GM23338 (cell line): ENCODE measurements around the gene MADCAM1. TPM values are rescaled to one million over a fixed set of nuclear protein-coding genes. Genes with fewer than 3 reads are reported as not detected.

ENCODE experiments used
- polyA plus RNA-seq: library from polyadenylated mRNA; unstranded; fragments of >200 nt; fragmentation: Nextera tagmentation; extraction: Ambion mirVana; gene quantifications from 2 replicates; pipeline ENCODE4 v1.2.1, GENCODE V29; 2016
- small RNA-seq: library from RNA; depleted of rRNA; stranded (forward); fragments of <200 nt; gene quantifications from one replicate; pipeline ENCODE3, GENCODE V24; 2014; ENCODE audit warnings: low replicate concordance
- total RNA-seq: library from RNA; depleted of rRNA; stranded (reverse); fragments of >200 nt; shearing (Covaris generic); gene quantifications from 2 replicates; pipeline ENCODE4 v1.2.3, GENCODE V29; 2014; rRNA removed

The MADCAM1 gene
- total and polyA plus RNA-seq, 2 experiments from 2014 or later = 2.1 to 2.5 TPM

Small RNA genes lying within 50 kb of the gene (small RNA-seq; reads per million reads assigned to genes)
- gene RNA5SP462 = 0.22 reads per million

Other genes with a start within 250 kb of the MADCAM1 start
- gene PLPP2, start 205.1 kb upstream of the MADCAM1 start, total RNA-seq = 75.8 and 82.6 TPM in 2 replicates
- gene PLPP2, start 205.1 kb upstream of the MADCAM1 start, polyA plus RNA-seq = 52.9 and 58.3 TPM in 2 replicates
- gene MIER2, start 151.7 kb upstream of the MADCAM1 start, total RNA-seq = 37.9 and 41.3 TPM in 2 replicates
- 30.2 and 34.0 TPM in 2 replicates for gene MIER2, start 151.7 kb upstream of the MADCAM1 start, polyA plus RNA-seq
- 10.6 and 12.5 TPM in 2 replicates for gene C2CD4C, start 87.3 kb upstream of the MADCAM1 start, total RNA-seq
- 2.1 and 2.6 TPM in 2 replicates for gene C2CD4C, start 87.3 kb upstream of the MADCAM1 start, polyA plus RNA-seq
- 2.9 and 4.6 TPM in 2 replicates for gene SHC2, start 35.5 kb upstream of the MADCAM1 start, total RNA-seq
- gene SHC2, start 35.5 kb upstream of the MADCAM1 start, polyA plus RNA-seq = 2.2 and 2.6 TPM in 2 replicates
- 29.0 and 38.4 TPM in 2 replicates for gene TPGS1, start 11.0 kb downstream of the MADCAM1 start, total RNA-seq
- gene TPGS1, start 11.0 kb downstream of the MADCAM1 start, polyA plus RNA-seq = 11.9 and 14.9 TPM in 2 replicates
- 146 and 148 TPM in 2 replicates for gene CDC34, start 35.3 kb downstream of the MADCAM1 start, total RNA-seq
- gene CDC34, start 35.3 kb downstream of the MADCAM1 start, polyA plus RNA-seq = 114 and 118 TPM in 2 replicates
- not detected in 2 replicates for gene GZMM, start 47.6 kb downstream of the MADCAM1 start, total RNA-seq
- gene GZMM, start 47.6 kb downstream of the MADCAM1 start, polyA plus RNA-seq = 0.29 TPM in 1 of 2 replicates, not detected in the other
- gene BSG, start 76.1 kb downstream of the MADCAM1 start, total RNA-seq = 891 and 973 TPM in 2 replicates
- gene BSG, start 76.1 kb downstream of the MADCAM1 start, polyA plus RNA-seq = 957 and 960 TPM in 2 replicates
- gene HCN2, start 93.4 kb downstream of the MADCAM1 start, total RNA-seq = 2.9 and 3.7 TPM in 2 replicates
- gene HCN2, start 93.4 kb downstream of the MADCAM1 start, polyA plus RNA-seq = 0.06 and 0.14 TPM in 2 replicates
- gene POLRMT, start 137.1 kb downstream of the MADCAM1 start, total RNA-seq = 120 and 148 TPM in 2 replicates
- 98.0 and 125 TPM in 2 replicates for gene POLRMT, start 137.1 kb downstream of the MADCAM1 start, polyA plus RNA-seq
- 0.31 and 2.8 TPM in 2 replicates for gene FGF22, start 143.4 kb downstream of the MADCAM1 start, total RNA-seq
- gene FGF22, start 143.4 kb downstream of the MADCAM1 start, polyA plus RNA-seq = 1.0 and 1.1 TPM in 2 replicates
- 80.5 and 112 TPM in 2 replicates for gene RNF126, start 166.7 kb downstream of the MADCAM1 start, total RNA-seq
- gene RNF126, start 166.7 kb downstream of the MADCAM1 start, polyA plus RNA-seq = 91.7 and 95.7 TPM in 2 replicates
- gene FSTL3, start 179.9 kb downstream of the MADCAM1 start, total RNA-seq = 10.1 and 12.5 TPM in 2 replicates
- gene FSTL3, start 179.9 kb downstream of the MADCAM1 start, polyA plus RNA-seq = 2.9 and 3.1 TPM in 2 replicates
- not detected in 2 replicates for gene PRSS57, start 199.0 kb downstream of the MADCAM1 start, total RNA-seq
- gene PRSS57, start 199.0 kb downstream of the MADCAM1 start, polyA plus RNA-seq = 0.21 and 0.34 TPM in 2 replicates
- gene PALM, start 212.4 kb downstream of the MADCAM1 start, total RNA-seq = 21.7 and 26.1 TPM in 2 replicates
- 3.8 and 4.8 TPM in 2 replicates for gene PALM, start 212.4 kb downstream of the MADCAM1 start, polyA plus RNA-seq